PC-3 (cell line): ENCODE measurements around the gene ATAD3B. TPM values are rescaled to one million over a fixed set of nuclear protein-coding genes. Genes with fewer than 3 reads are reported as not detected.

Experiments used
- ATAC-seq: fragments of 200-7000 bp; cut with Tn5 transposase; 2 replicates; pipeline ENCODE4 v1.9.1; 2020; ENCODE audit warnings: mild to moderate bottlenecking, moderate library complexity
- BruUV-seq: library from RNA; stranded (reverse); fragments of 400-500 nt; replicated peaks from 2 replicates; lab custom pipeline; 2021; lab: Mats Ljungman, UMichigan
- CTCF ChIA-PET: fragments of 300-600 bp; sonication (Branson Sonifier 250); formaldehyde crosslinking; loops from one replicate; lab custom pipeline; 2022; ENCODE audit warnings: antibody characterized with exemption; lab: Charles Lee
- POLR2A ChIA-PET: fragments of 300-600 bp; sonication (Branson Sonifier 250); formaldehyde crosslinking; loops from one replicate; lab custom pipeline; 2022; ENCODE audit warnings: antibody characterized with exemption; ENCODE audit not compliant: unreplicated experiment; lab: Charles Lee
- DNase-seq: peaks from one replicate; pipeline ENCODE4 v3.0.0-alpha.2; 2015
- H2AFZ ChIP-seq: fragments of 300-600 bp; sonication (generic); 2 replicates; pipeline ENCODE4 v1.6.0; 2016; ENCODE audit warnings: antibody characterized with exemption, low read length
- H3F3A ChIP-seq: fragments of 300-600 bp; sonication (generic); one replicate; pipeline ENCODE4 v1.6.0; 2017; ENCODE audit warnings: antibody characterized with exemption, low read length, control low read depth, mild to moderate bottlenecking; ENCODE audit not compliant: unreplicated experiment
- H3K27ac ChIP-seq: fragments of 300-600 bp; sonication (generic); 2 replicates; pipeline ENCODE4 v1.5.1; 2016; ENCODE audit warnings: mild to moderate bottlenecking, low read length
- H3K27me3 ChIP-seq: fragments of 300-600 bp; sonication (generic); 2 replicates; pipeline ENCODE4 v1.6.1; 2016; ENCODE audit warnings: low read length, mixed read lengths
- H3K36me3 ChIP-seq: fragments of 300-600 bp; sonication (generic); 2 replicates; pipeline ENCODE4 v1.6.1; 2016; ENCODE audit warnings: low read depth, mixed run types, low read length, mixed read lengths
- H3K4me1 ChIP-seq: fragments of 300-600 bp; sonication (generic); 2 replicates; pipeline ENCODE4 v1.5.1; 2016; ENCODE audit warnings: low read length; ENCODE audit not compliant: insufficient read depth
- H3K4me2 ChIP-seq: fragments of 300-600 bp; sonication (generic); 2 replicates; pipeline ENCODE4 v1.6.0; 2016; ENCODE audit warnings: low read length
- H3K4me3 ChIP-seq: fragments of 300-600 bp; sonication (generic); 2 replicates; pipeline ENCODE4 v1.5.1; 2016; ENCODE audit warnings: mild to moderate bottlenecking, low read length, mixed read lengths
- H3K79me2 ChIP-seq: fragments of 300-600 bp; sonication (generic); 2 replicates; pipeline ENCODE4 v1.6.1; 2017; ENCODE audit warnings: low read length, mixed read lengths
- H3K9ac ChIP-seq: fragments of 300-600 bp; sonication (generic); 2 replicates; pipeline ENCODE4 v1.6.0; 2016; ENCODE audit warnings: mild to moderate bottlenecking, low read length
- H3K9me2 ChIP-seq: fragments of 300-600 bp; sonication (generic); replicated peaks from 2 replicates; pipeline ENCODE4 v1.6.1; 2016; ENCODE audit warnings: mixed run types, low read length, mixed read lengths
- H3K9me3 ChIP-seq: fragments of 300-600 bp; sonication (generic); 2 replicates; pipeline ENCODE4 v1.6.1; 2016; ENCODE audit warnings: low read length, mixed read lengths
- H4K20me1 ChIP-seq: fragments of 300-600 bp; sonication (generic); 2 replicates; pipeline ENCODE4 v1.6.1; 2016; ENCODE audit warnings: low read length, mixed read lengths
- CTCF ChIP-seq: fragments of 300-600 bp; sonication (generic); conservative IDR thresholded peaks from 2 replicates; pipeline ENCODE4 v1.5.1; 2017; ENCODE audit warnings: antibody characterized with exemption, low read depth, mild to moderate bottlenecking, low read length
- EZH2 ChIP-seq: fragments of 300-600 bp; sonication (generic); IDR thresholded peaks from one replicate; pipeline ENCODE4 v1.6.1; 2017; ENCODE audit warnings: antibody characterized with exemption, mild to moderate bottlenecking, low read length; ENCODE audit not compliant: unreplicated experiment
- EZH2phosphoT487 ChIP-seq: fragments of 300-600 bp; sonication (generic); IDR thresholded peaks from 2 replicates; pipeline ENCODE4 v1.6.1; 2018; ENCODE audit warnings: mild to moderate bottlenecking, antibody characterized with exemption, low read length, borderline replicate concordance
- intact Hi-C: fragments of 100-400 bp; cut with micrococcal nuclease; formaldehyde crosslinking; loops from 2 replicates; pipeline ENCODE4 v1.9.0; 2023
- total RNA-seq: library from RNA; depleted of rRNA; stranded (reverse); fragments of >200 nt; gene quantifications from 2 replicates; pipeline ENCODE4 v1.2.3, GENCODE V29; 2014

The ATAD3B gene
- total RNA-seq, 1 experiment from 2014 or later: 140 TPM

- TF ChIP-seq EZH2phosphoT487: no peak
- TF ChIP-seq CTCF: no peak
- no peak for TF ChIP-seq EZH2
- Histone ChIP-seq H3K4me1 (no peaks in the 10 kb centered on the region), H3K36me3 (peaks cover 11% of the 10 kb centered on the region; the same call in 1 of the 2 replicates), H2AFZ (no peak overlapping the region), H3K4me3 (no peak overlapping the region), H3K27ac (no peak overlapping the region), H4K20me1 (no peaks in the 10 kb centered on the region), H3K9me3 (no peaks in the 10 kb centered on the region), H3K79me2 (no peaks in the 10 kb centered on the region), H3K9me2 (no peaks in the 10 kb centered on the region), H3F3A (no peaks in the 10 kb centered on the region), H3K9ac (no peak overlapping the region), H3K4me2 (no peak overlapping the region), H3K27me3 (no peaks in the 10 kb centered on the region)
- DNase-seq (no peak), ATAC-seq (no peak)
- CTCF ChIA-PET: no interaction called here
- no TSS peak for BruUV-seq
- POLR2A ChIA-PET: no interaction called here
- intact Hi-C loops: no loop called here
These were observed 66.2 kb downstream of the ATAD3B start for GRCh38 chr1:1537626-1538250.

GRCh38 chr1:1538334-1538733, 66.8 kb downstream of the ATAD3B start:
- TF ChIP-seq EZH2phosphoT487 (no peak), CTCF (no peak), EZH2 (no peak)
- BruUV-seq: no TSS peak
- ATAC-seq: no peak
- no peaks in the 10 kb centered on the region for H3K4me1 ChIP-seq
- no peaks in the 10 kb centered on the region for H3K27me3 ChIP-seq
- H3K27ac ChIP-seq: no peak overlapping the region
- no peaks in the 10 kb centered on the region for H3F3A ChIP-seq
- ChIA-PET POLR2A (no interaction called here), CTCF (no interaction called here)
- no peaks in the 10 kb centered on the region for H3K9me3 ChIP-seq
- H3K9ac ChIP-seq: no peak overlapping the region
- intact Hi-C loops: no loop called here
- no peaks in the 10 kb centered on the region for H4K20me1 ChIP-seq
- H3K36me3 ChIP-seq: peaks cover 16% of the 10 kb centered on the region; the same call in 1 of the 2 replicates
- no peak for DNase-seq
- H3K9me2 ChIP-seq: no peaks in the 10 kb centered on the region
- no peak overlapping the region for H3K4me2 ChIP-seq
- no peaks in the 10 kb centered on the region for H3K79me2 ChIP-seq
- no peak overlapping the region for H3K4me3 ChIP-seq
- H2AFZ ChIP-seq: no peak overlapping the region

- no peaks in the 10 kb centered on the region for H3K79me2 ChIP-seq
- H3K4me1 ChIP-seq: no peaks in the 10 kb centered on the region
- H3F3A ChIP-seq: no peaks in the 10 kb centered on the region
- H3K9me3 ChIP-seq: no peaks in the 10 kb centered on the region
- H4K20me1 ChIP-seq: no peaks in the 10 kb centered on the region
- ChIA-PET POLR2A (no interaction called here), CTCF (no interaction called here)
- ATAC-seq (no peak), DNase-seq (no peak)
- intact Hi-C loops: no loop called here
- no peak overlapping the region for H3K9ac ChIP-seq
- no peak overlapping the region for H3K4me3 ChIP-seq
- H3K36me3 ChIP-seq: peaks cover 22% of the 10 kb centered on the region; the same call in 1 of the 2 replicates
- H3K27me3 ChIP-seq: no peaks in the 10 kb centered on the region
- TF ChIP-seq CTCF (no peak), EZH2phosphoT487 (no peak), EZH2 (no peak)
- no peak overlapping the region for H3K27ac ChIP-seq
- H3K4me2 ChIP-seq: no peak overlapping the region
- H3K9me2 ChIP-seq: no peaks in the 10 kb centered on the region
- no peak overlapping the region for H2AFZ ChIP-seq
- BruUV-seq: no TSS peak
These were observed 67.4 kb downstream of the ATAD3B start for GRCh38 chr1:1538989-1539309.
